H1 (cell line): ENCODE results near the gene RANBP17.

ENCODE experiments used
- CBX5 ChIP-seq: fragments of 300-800, 300-1000 bp; sonication (generic); IDR thresholded peaks from 2 replicates; pipeline ENCODE4 v1.7.1; 2016; ENCODE audit warnings: antibody characterized with exemption, low read length, low read depth
- EZH2 ChIP-seq: fragments of 200-600 bp; sonication (generic); IDR thresholded peaks from 2 replicates; pipeline ENCODE4 v1.7.1; 2012; ENCODE audit warnings: low read depth, mild to moderate bottlenecking, moderate library complexity, low read length, inconsistent platforms; ENCODE audit not compliant: severe bottlenecking
- GABPA ChIP-seq: IDR thresholded peaks from 2 replicates; pipeline ENCODE4 v1.6.1; 2011; ENCODE audit warnings: mild to moderate bottlenecking, low read length, moderate library complexity, borderline replicate concordance; ENCODE audit not compliant: insufficient read depth
- HDAC6 ChIP-seq: IDR thresholded peaks from one replicate; pipeline ENCODE4 v1.7.1; 2012; ENCODE audit warnings: low read depth, mild to moderate bottlenecking, inconsistent platforms, low read length, moderate library complexity
- KDM1A ChIP-seq: fragments of 200-600, 300-600 bp; sonication (generic); IDR thresholded peaks from 2 replicates; pipeline ENCODE4 v1.7.1; 2016; ENCODE audit warnings: mild to moderate bottlenecking, low read length, borderline replicate concordance
- POLR2A ChIP-seq, 2 experiments: IDR thresholded peaks; 1 replicate in 1 of 2; 2 replicates in 1 of 2; pipeline ENCODE4 v1.6.1; 2011; ENCODE audit warnings: low read depth in 2 of 2, low read length in 2 of 2, mild to moderate bottlenecking in 2 of 2; ENCODE audit errors: control extremely low read depth in 1 of 2
- POLR2AphosphoS5 ChIP-seq: IDR thresholded peaks from 2 replicates; pipeline ENCODE4 v1.6.1; 2011; ENCODE audit warnings: low read depth, low read length
- SUZ12 ChIP-seq: fragments of 200-600 bp; sonication (generic); IDR thresholded peaks from 2 replicates; pipeline ENCODE4 v1.6.1; 2012; ENCODE audit warnings: mild to moderate bottlenecking, inconsistent platforms, low read length, moderate library complexity, mixed read lengths
- TF ChIP-seq, protein P1 (sequence below), 3 experiments: IDR thresholded peaks; 1 replicate in 2 of 3; 2 replicates in 1 of 3; pipeline versions ENCODE4 v1.5.1 to v1.6.1; 2011; ENCODE audit warnings: low read length in 3 of 3, mild to moderate bottlenecking in 3 of 3, inconsistent platforms in 2 of 3, low read depth in 1 of 3, moderate library complexity in 1 of 3; ENCODE audit not compliant: insufficient read depth in 1 of 3; ENCODE audit errors: control extremely low read depth in 1 of 3
- TF ChIP-seq, protein P2 (sequence below): IDR thresholded peaks from 2 replicates; pipeline ENCODE4 v1.6.1; 2012; ENCODE audit warnings: inconsistent platforms

DNA sequence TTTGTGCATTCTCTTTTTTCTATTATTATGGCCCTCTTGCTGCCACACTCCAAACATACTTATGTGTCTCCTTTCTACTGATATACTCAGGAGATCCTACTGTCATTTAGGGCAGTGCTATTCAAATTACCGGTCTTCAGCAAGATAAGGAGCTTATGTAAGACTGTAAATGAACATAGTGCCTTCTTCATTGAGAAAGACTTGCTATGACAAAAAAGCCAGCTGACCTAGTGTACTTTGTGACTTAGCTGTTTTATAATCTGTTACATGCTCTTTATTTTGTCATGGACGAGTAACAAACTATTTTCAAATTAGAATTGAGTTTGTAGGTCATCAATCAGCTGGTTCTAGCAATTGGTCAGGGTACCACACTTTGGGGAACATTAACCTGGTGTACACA, 32.8 kb downstream of the RANBP17 start:
- no peak for TF ChIP-seq EZH2
- no peak for TF ChIP-seq CBX5
- TF ChIP-seq, protein P1, sequence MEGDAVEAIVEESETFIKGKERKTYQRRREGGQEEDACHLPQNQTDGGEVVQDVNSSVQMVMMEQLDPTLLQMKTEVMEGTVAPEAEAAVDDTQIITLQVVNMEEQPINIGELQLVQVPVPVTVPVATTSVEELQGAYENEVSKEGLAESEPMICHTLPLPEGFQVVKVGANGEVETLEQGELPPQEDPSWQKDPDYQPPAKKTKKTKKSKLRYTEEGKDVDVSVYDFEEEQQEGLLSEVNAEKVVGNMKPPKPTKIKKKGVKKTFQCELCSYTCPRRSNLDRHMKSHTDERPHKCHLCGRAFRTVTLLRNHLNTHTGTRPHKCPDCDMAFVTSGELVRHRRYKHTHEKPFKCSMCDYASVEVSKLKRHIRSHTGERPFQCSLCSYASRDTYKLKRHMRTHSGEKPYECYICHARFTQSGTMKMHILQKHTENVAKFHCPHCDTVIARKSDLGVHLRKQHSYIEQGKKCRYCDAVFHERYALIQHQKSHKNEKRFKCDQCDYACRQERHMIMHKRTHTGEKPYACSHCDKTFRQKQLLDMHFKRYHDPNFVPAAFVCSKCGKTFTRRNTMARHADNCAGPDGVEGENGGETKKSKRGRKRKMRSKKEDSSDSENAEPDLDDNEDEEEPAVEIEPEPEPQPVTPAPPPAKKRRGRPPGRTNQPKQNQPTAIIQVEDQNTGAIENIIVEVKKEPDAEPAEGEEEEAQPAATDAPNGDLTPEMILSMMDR (IDR thresholded peaks at IDR 0.05; ENCODE audit: control extremely low read depth in 1 of 3, insufficient read depth in 1 of 3, low read depth in 1 of 3, low read length in 3 of 3) = no peak
- TF ChIP-seq GABPA = no peak
- TF ChIP-seq POLR2AphosphoS5 = no peak
- no peak for TF ChIP-seq SUZ12
- TF ChIP-seq, protein P2, sequence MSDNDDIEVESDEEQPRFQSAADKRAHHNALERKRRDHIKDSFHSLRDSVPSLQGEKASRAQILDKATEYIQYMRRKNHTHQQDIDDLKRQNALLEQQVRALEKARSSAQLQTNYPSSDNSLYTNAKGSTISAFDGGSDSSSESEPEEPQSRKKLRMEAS = no peak
- TF ChIP-seq POLR2A (IDR thresholded peaks at IDR 0.05; ENCODE audit: control extremely low read depth in 1 of 2, low read depth in 2 of 2, low read length in 2 of 2) = no peak
- no peak for TF ChIP-seq KDM1A
- no peak for TF ChIP-seq HDAC6
